G401 (cell line): ENCODE measurements around the gene DET1. TPM values are rescaled to one million over a fixed set of nuclear protein-coding genes. Genes with fewer than 3 reads are reported as not detected.
"Not testable (repeated sequence)": the region's sequence is repeated elsewhere in the genome, so short reads cannot be mapped to it uniquely, and the experiment has no call there.

ENCODE experiments used
- DNase-seq: peaks from one replicate; pipeline ENCODE4 v3.0.0-alpha.2; 2015; ENCODE audit warnings: low spot score
- in situ Hi-C: cut with HindIII; loops from 2 replicates; pipeline ENCODE4 v1.10.0; 2016; ENCODE audit warnings: low sequenced_read_pairs, mixed read lengths
- total RNA-seq: library from RNA; depleted of rRNA; stranded (reverse); fragments of >200 nt; shearing (Covaris generic); gene quantifications from 2 replicates; pipeline ENCODE4 v1.2.3, GENCODE V29; 2014

The DET1 gene
- total RNA-seq, 1 experiment from 2014 or later, result 4.2 TPM

- in situ Hi-C loops, result no loop called here
- no peak for DNase-seq
Observed at GRCh38 chr15:88542342-88542733, 4.1 kb downstream of the DET1 start.

GRCh38 chr15:88541709-88542341 is 4.7 kb downstream of the DET1 start:
- no peak for DNase-seq
- in situ Hi-C loops, result no loop called here

- DNase-seq, in situ Hi-C loops: not testable (repeated sequence)
Observed at GRCh38 chr15:88541111-88541510, 5.4 kb downstream of the DET1 start.

GRCh38 chr15:88540350-88540749 is 6.1 kb downstream of the DET1 start:
- DNase-seq, in situ Hi-C loops: not testable (repeated sequence)

- in situ Hi-C loops, result no loop called here
- no peak for DNase-seq
Observed at GRCh38 chr15:88539441-88539840, 7.0 kb downstream of the DET1 start.

GRCh38 chr15:88538972-88539371 is 7.5 kb downstream of the DET1 start:
- no peak for DNase-seq
- in situ Hi-C loops, result no loop called here

GRCh38 chr15:88537591-88538317 is 8.7 kb downstream of the DET1 start:
- DNase-seq, result no peak

GRCh38 chr15:88535607-88536313 is 10.7 kb downstream of the DET1 start:
- in situ Hi-C loops, result no loop called here
- DNase-seq, result no peak

More at GRCh38 chr15:88537591-88538317, 8.7 kb downstream of the DET1 start:
- in situ Hi-C loops, result no loop called here

- in situ Hi-C loops, result no loop called here
- DNase-seq, result no peak
Observed at GRCh38 chr15:88535100-88535499, 11.4 kb downstream of the DET1 start.

GRCh38 chr15:88533376-88533775 is 13.1 kb downstream of the DET1 start:
- no peak for DNase-seq
- in situ Hi-C loops, result no loop called here

- DNase-seq, result no peak
- in situ Hi-C loops, result no loop called here
Observed at GRCh38 chr15:88529021-88529630, 17.4 kb downstream of the DET1 start.

GRCh38 chr15:88526247-88526879 is 20.1 kb downstream of the DET1 start:
- DNase-seq, result no peak
- in situ Hi-C loops, result no loop called here

- in situ Hi-C loops, result no loop called here
- no peak for DNase-seq
Observed at GRCh38 chr15:88525418-88525817, 21.1 kb downstream of the DET1 start.

GRCh38 chr15:88524094-88524493 is 22.4 kb downstream of the DET1 start:
- in situ Hi-C loops, DNase-seq: not testable (repeated sequence)

- in situ Hi-C loops, result no loop called here
- DNase-seq, result no peak
Observed at GRCh38 chr15:88518903-88519302, 27.6 kb downstream of the DET1 start.

- DNase-seq, result no peak
- in situ Hi-C loops, result no loop called here
Observed at GRCh38 chr15:88513195-88513594, 33.3 kb downstream of the DET1 start.

GRCh38 chr15:88512601-88513000 is 33.9 kb downstream of the DET1 start:
- in situ Hi-C loops, result no loop called here
- no peak for DNase-seq

- no peak for DNase-seq
- in situ Hi-C loops, result no loop called here
Observed at GRCh38 chr15:88512078-88512477, 34.4 kb downstream of the DET1 start.

- in situ Hi-C loops, result no loop called here
- no peak for DNase-seq
Observed at GRCh38 chr15:88511161-88511560, 35.3 kb downstream of the DET1 start.
